Measurements from ENCODE around the gene MAGEA10. TPM values are rescaled to one million over a fixed set of nuclear protein-coding genes. Genes with fewer than 3 reads are reported as not detected.
"Not testable (repeated sequence)": the region's sequence is repeated elsewhere in the genome, so short reads cannot be mapped to it uniquely, and the experiment has no call there.

The MAGEA10 gene
- total and polyA plus RNA-seq, 2 donors (not counting 1 experiment from before 2014, with no cell fraction given) = not detected

- no peak overlapping the region for H3K27ac Mint-ChIP-seq
- Histone ChIP-seq H3K4me2 (replicated peaks; ENCODE audit: low read depth, low read length, poor library complexity, severe bottlenecking) (no peak overlapping the region), H3K9ac (ENCODE audit: low read length) (no peak overlapping the region), H3K79me2 (ENCODE audit: control insufficient read depth, insufficient read depth, low read length) (no peaks in the 10 kb centered on the region), H4K20me1 (ENCODE audit: control insufficient read depth, insufficient read depth, low read length, poor library complexity, severe bottlenecking) (no peaks in the 10 kb centered on the region), H3K27ac (ENCODE audit: low read length in 2 of 2) (no peak overlapping the region), H3K27me3 (replicated peaks in 1 of 4; ENCODE audit: control extremely low read depth in 1 of 4, control insufficient read depth in 3 of 4, insufficient read depth in 4 of 4, low read length in 3 of 4) (no peaks in the 10 kb centered on the region), H2AFZ (ENCODE audit: insufficient read depth, low read depth, low read length, poor library complexity, severe bottlenecking) (no peak overlapping the region), H3K4me1 (ENCODE audit: control insufficient read depth in 2 of 2, insufficient read depth in 2 of 2, low read length in 2 of 2) (no peaks in the 10 kb centered on the region), H3K9me3 (ENCODE audit: control extremely low read depth in 1 of 3, control insufficient read depth in 2 of 3, insufficient read depth in 1 of 3, low read length in 2 of 3) (no peaks in the 10 kb centered on the region), H3K36me3 (replicated peaks in 1 of 2; ENCODE audit: control extremely low read depth in 1 of 2, control insufficient read depth in 1 of 2, extremely low read depth in 1 of 2, insufficient read depth in 2 of 2, low read length in 1 of 2) (no peaks in the 10 kb centered on the region), H3K4me3 (ENCODE audit: control extremely low read depth in 1 of 5, extremely low read depth in 1 of 5, insufficient read depth in 1 of 5, low read depth in 2 of 5, low read length in 4 of 5) (no peak overlapping the region)
- TF ChIP-seq CTCF (IDR thresholded peaks at IDR 0.05) = no peak
- no peak for TF ChIP-seq EZH2 (IDR thresholded peaks at IDR 0.05; ENCODE audit: borderline replicate concordance, insufficient read depth, low read depth, low read length, poor library complexity, severe bottlenecking)
- no peaks in the 10 kb centered on the region for H3K9me3 Mint-ChIP-seq (ENCODE audit: insufficient read depth)
- no peak overlapping the region for H3K4me3 Mint-ChIP-seq
- ATAC-seq (ENCODE audit: low read depth) = no peak
- H3K27me3 Mint-ChIP-seq = no peaks in the 10 kb centered on the region
- no CpG with 5 or more reads among the region's 4 CpGs for WGBS (ENCODE audit: insufficient coverage)
- H3K4me1 Mint-ChIP-seq = no peaks in the 10 kb centered on the region
- ChIA-PET CTCF (no interaction called here), POLR2A (no interaction called here)
- no peak for DNase-seq
- intact Hi-C loops (cut with micrococcal nuclease) = no loop called here
Observed at GRCh38 chrX:152177052-152177451, 38.7 kb upstream of the MAGEA10 start.

GRCh38 chrX:152175892-152176291 is 37.5 kb upstream of the MAGEA10 start:
- WGBS (ENCODE audit: insufficient coverage) = no CpG with 5 or more reads among the region's 4 CpGs
- intact Hi-C loops (cut with micrococcal nuclease); H3K27me3 Mint-ChIP-seq; H2AFZ ChIP-seq (ENCODE audit: insufficient read depth, low read depth, low read length, poor library complexity, severe bottlenecking); H3K9me3 ChIP-seq (ENCODE audit: control extremely low read depth in 1 of 3, control insufficient read depth in 2 of 3, insufficient read depth in 1 of 3, low read length in 2 of 3); ATAC-seq (ENCODE audit: low read depth); H3K27ac Mint-ChIP-seq; H3K36me3 ChIP-seq (replicated peaks in 1 of 2; ENCODE audit: control extremely low read depth in 1 of 2, control insufficient read depth in 1 of 2, extremely low read depth in 1 of 2, insufficient read depth in 2 of 2, low read length in 1 of 2); H3K4me1 Mint-ChIP-seq; POLR2A ChIA-PET; H3K9me3 Mint-ChIP-seq (ENCODE audit: insufficient read depth); H3K4me1 ChIP-seq (ENCODE audit: control insufficient read depth in 2 of 2, insufficient read depth in 2 of 2, low read length in 2 of 2); H3K4me2 ChIP-seq (replicated peaks; ENCODE audit: low read depth, low read length, poor library complexity, severe bottlenecking); H3K9ac ChIP-seq (ENCODE audit: low read length); H3K79me2 ChIP-seq (ENCODE audit: control insufficient read depth, insufficient read depth, low read length); DNase-seq; H3K27me3 ChIP-seq (replicated peaks in 1 of 4; ENCODE audit: control extremely low read depth in 1 of 4, control insufficient read depth in 3 of 4, insufficient read depth in 4 of 4, low read length in 3 of 4); CTCF ChIA-PET; H3K27ac ChIP-seq (ENCODE audit: low read length in 2 of 2); H3K4me3 Mint-ChIP-seq; H3K4me3 ChIP-seq (ENCODE audit: control extremely low read depth in 1 of 5, extremely low read depth in 1 of 5, insufficient read depth in 1 of 5, low read depth in 2 of 5, low read length in 4 of 5); H4K20me1 ChIP-seq (ENCODE audit: control insufficient read depth, insufficient read depth, low read length, poor library complexity, severe bottlenecking): not testable (repeated sequence)

- H3K9me3 ChIP-seq (ENCODE audit: control extremely low read depth in 1 of 3, control insufficient read depth in 2 of 3, insufficient read depth in 1 of 3, low read length in 2 of 3); H3K4me2 ChIP-seq (replicated peaks; ENCODE audit: low read depth, low read length, poor library complexity, severe bottlenecking); H3K4me3 Mint-ChIP-seq; DNase-seq; CTCF ChIA-PET; H3K27ac Mint-ChIP-seq; H4K20me1 ChIP-seq (ENCODE audit: control insufficient read depth, insufficient read depth, low read length, poor library complexity, severe bottlenecking); H3K79me2 ChIP-seq (ENCODE audit: control insufficient read depth, insufficient read depth, low read length); H3K27me3 Mint-ChIP-seq; H3K4me1 ChIP-seq (ENCODE audit: control insufficient read depth in 2 of 2, insufficient read depth in 2 of 2, low read length in 2 of 2); H3K4me1 Mint-ChIP-seq; POLR2A ChIA-PET; H3K9me3 Mint-ChIP-seq (ENCODE audit: insufficient read depth); H2AFZ ChIP-seq (ENCODE audit: insufficient read depth, low read depth, low read length, poor library complexity, severe bottlenecking); H3K27me3 ChIP-seq (replicated peaks in 1 of 4; ENCODE audit: control extremely low read depth in 1 of 4, control insufficient read depth in 3 of 4, insufficient read depth in 4 of 4, low read length in 3 of 4); H3K27ac ChIP-seq (ENCODE audit: low read length in 2 of 2); intact Hi-C loops (cut with micrococcal nuclease); H3K36me3 ChIP-seq (replicated peaks in 1 of 2; ENCODE audit: control extremely low read depth in 1 of 2, control insufficient read depth in 1 of 2, extremely low read depth in 1 of 2, insufficient read depth in 2 of 2, low read length in 1 of 2); H3K9ac ChIP-seq (ENCODE audit: low read length); ATAC-seq (ENCODE audit: low read depth); H3K4me3 ChIP-seq (ENCODE audit: control extremely low read depth in 1 of 5, extremely low read depth in 1 of 5, insufficient read depth in 1 of 5, low read depth in 2 of 5, low read length in 4 of 5): not testable (repeated sequence)
- no CpG with 5 or more reads among the region's 4 CpGs for WGBS (ENCODE audit: insufficient coverage)
Observed at GRCh38 chrX:152173923-152174322, 35.5 kb upstream of the MAGEA10 start.

All from B cell (primary cell).